HEK293T (cell line): Measurements from ENCODE around the gene MICU1.
"Not testable (repeated sequence)": the region's sequence is repeated elsewhere in the genome, so short reads cannot be mapped to it uniquely, and the experiment has no call there.

Experiments used
- ARNT ChIP-seq: fragments of 450-650 bp; IDR thresholded peaks from 2 replicates; pipeline ENCODE4 v1.6.1; 2017; ENCODE audit warnings: mild to moderate bottlenecking
- CTBP1 ChIP-seq: fragments of 450-650 bp; IDR thresholded peaks from 2 replicates; pipeline ENCODE4 v1.6.1; 2016; ENCODE audit warnings: borderline replicate concordance
- TARDBP ChIP-seq: fragments of 450-650 bp; IDR thresholded peaks from 2 replicates; pipeline ENCODE4 v1.6.1; 2016

DNA sequence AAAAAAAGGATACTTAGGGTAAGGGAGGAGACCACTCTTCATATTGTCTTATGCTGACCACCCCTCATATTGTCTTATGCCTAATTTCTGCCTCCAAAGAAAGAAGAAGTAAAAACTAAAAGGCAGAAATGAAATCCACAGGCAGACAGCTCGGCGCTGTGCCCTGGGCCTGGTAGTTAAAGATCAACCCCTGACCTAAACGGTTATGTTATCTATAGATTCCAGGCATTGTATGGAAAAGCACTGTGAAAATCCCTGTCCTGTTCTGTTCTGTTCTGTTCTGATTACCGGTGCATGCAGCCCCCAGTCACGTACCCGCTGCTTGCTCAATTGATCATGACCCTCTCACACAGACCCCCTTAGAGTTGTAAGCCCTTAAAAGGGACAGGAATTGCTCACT, 82.0 kb downstream of the MICU1 start:
- TF ChIP-seq CTBP1, ARNT, TARDBP: not testable (repeated sequence)
